Measurements from ENCODE around the gene COQ8A. TPM values are rescaled to one million over a fixed set of nuclear protein-coding genes. Genes with fewer than 3 reads are reported as not detected.

The COQ8A gene
- total and polyA plus RNA-seq, 2 experiments from 2014 or later = 25.2 to 37.4 TPM

DNA sequence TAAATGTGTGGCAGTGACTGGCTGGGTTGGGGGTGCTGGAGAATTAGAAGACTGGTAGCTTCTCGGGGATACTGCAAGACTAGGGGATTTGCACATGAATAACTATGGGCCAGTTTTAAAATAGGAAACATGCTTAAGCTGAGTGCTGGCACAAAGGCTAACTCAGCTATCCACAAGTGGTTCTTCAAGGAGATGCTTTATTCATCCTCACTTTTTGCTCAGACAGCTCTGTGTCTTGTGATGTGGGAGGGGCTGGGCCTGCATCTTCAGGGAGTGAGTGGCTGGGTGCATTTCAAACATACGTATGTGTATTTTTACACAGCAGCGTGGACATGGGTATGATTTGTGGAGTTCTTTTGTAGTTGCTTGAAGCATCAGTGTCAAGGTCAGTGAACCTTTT lies 2.3 kb downstream of the COQ8A start:
- no peak overlapping the region for H2AFZ ChIP-seq
- H3K4me1 ChIP-seq (ENCODE audit: insufficient read depth) = peaks cover 37% of the 10 kb centered on the region
- DNase-seq (ENCODE audit: low spot score) = no peak
- 0 out of 2 replicates have a peak, but pooled peaks cover 5% of the 10 kb centered on the region for H3F3A ChIP-seq (replicated peaks; ENCODE audit: low read depth)
- Mint-ChIP-seq H3K27me3 (ENCODE audit: insufficient read depth, low read depth, poor library complexity) (peaks cover 22% of the 10 kb centered on the region), H3K36me3 (ENCODE audit: low read depth) (peaks cover 3% of the 10 kb centered on the region; the same call in 1 of the 3 replicates), H3K27ac (no peak overlapping the region; the same call in 1 of the 2 replicates), H3K4me1 (peaks cover 65% of the 10 kb centered on the region), H3K4me3 (0 out of 3 replicates have a peak overlapping the region, but pooled peaks have one; percentile 8), H3K9me3 (no peaks in the 10 kb centered on the region; the same call in 2 of the 3 replicates)
- H3K9me2 ChIP-seq (ENCODE audit: insufficient read depth) = no peaks in the 10 kb centered on the region
- ATAC-seq = no peak
- peak overlapping the region; percentile 43 for H3K4me2 ChIP-seq
- H3K27me3 ChIP-seq (ENCODE audit: insufficient read depth) = 0 out of 2 replicates have a peak, but pooled peaks cover 4% of the 10 kb centered on the region
- no peak overlapping the region for H3K27ac ChIP-seq (ENCODE audit: low read depth)
- H4K20me1 ChIP-seq (replicated peaks; ENCODE audit: insufficient read depth) = peaks cover 8% of the 10 kb centered on the region; the same call in 1 of the 2 replicates
- TF ChIP-seq NANOG (IDR thresholded peaks at IDR 0.05; ENCODE audit: borderline replicate concordance) (no peak), POLR2AphosphoS5 (IDR thresholded peaks at IDR 0.05; ENCODE audit: low read depth) (no peak)
- no peak overlapping the region for H3K4me3 ChIP-seq
- H3K79me2 ChIP-seq (replicated peaks; ENCODE audit: insufficient read depth) = peaks cover 60% of the 10 kb centered on the region
- no peaks in the 10 kb centered on the region for H3K36me3 ChIP-seq (ENCODE audit: insufficient read depth)

DNA sequence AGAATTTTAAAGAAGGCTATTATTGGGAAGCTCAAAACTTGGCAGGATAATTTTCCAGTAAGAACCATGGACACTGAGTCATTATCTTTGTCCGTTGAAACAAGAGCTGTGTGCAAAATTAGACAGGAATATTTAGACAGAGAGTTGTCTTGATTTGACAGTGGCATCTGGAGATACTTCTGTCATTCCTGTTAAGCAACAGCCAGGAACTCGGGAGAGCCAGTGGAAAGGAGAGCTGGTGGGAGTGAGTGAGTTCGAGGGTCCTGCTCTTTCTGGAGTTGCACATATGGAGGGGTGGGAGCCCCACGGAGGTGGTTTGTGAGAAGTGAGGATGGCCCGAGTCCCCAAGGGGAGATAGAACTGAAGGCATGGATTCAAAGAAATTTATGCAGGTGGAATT lies 3.1 kb downstream of the COQ8A start:
- H3K36me3 ChIP-seq (ENCODE audit: insufficient read depth) = no peaks in the 10 kb centered on the region
- H3K36me3 Mint-ChIP-seq (ENCODE audit: low read depth) = peaks cover 5% of the 10 kb centered on the region
- peaks cover 3% of the 10 kb centered on the region; the same call in 2 of the 3 replicates for H3K9me3 Mint-ChIP-seq
- ATAC-seq (no peak), DNase-seq (ENCODE audit: low spot score) (no peak)
- no peak overlapping the region; the same call in 2 of the 3 replicates for H3K4me3 Mint-ChIP-seq
- peaks cover 25% of the 10 kb centered on the region for H3K27me3 Mint-ChIP-seq (ENCODE audit: insufficient read depth, low read depth, poor library complexity)
- H3K4me2 ChIP-seq = no peak overlapping the region
- H3K27ac ChIP-seq (ENCODE audit: low read depth) = no peak overlapping the region
- peaks cover 8% of the 10 kb centered on the region; the same call in 1 of the 2 replicates for H4K20me1 ChIP-seq (replicated peaks; ENCODE audit: insufficient read depth)
- H3K4me1 Mint-ChIP-seq = peaks cover 59% of the 10 kb centered on the region
- no peak overlapping the region for H3K4me3 ChIP-seq
- H2AFZ ChIP-seq = no peak overlapping the region
- H3K27ac Mint-ChIP-seq = no peak overlapping the region
- H3K27me3 ChIP-seq (ENCODE audit: insufficient read depth) = 0 out of 2 replicates have a peak, but pooled peaks cover 4% of the 10 kb centered on the region
- H3F3A ChIP-seq (replicated peaks; ENCODE audit: low read depth) = 0 out of 2 replicates have a peak, but pooled peaks cover 5% of the 10 kb centered on the region
- peaks cover 37% of the 10 kb centered on the region for H3K4me1 ChIP-seq (ENCODE audit: insufficient read depth)
- TF ChIP-seq NANOG (IDR thresholded peaks at IDR 0.05; ENCODE audit: borderline replicate concordance) (no peak), EZH2phosphoT487 (IDR thresholded peaks at IDR 0.05; ENCODE audit: unreplicated experiment) (no peak), ZNF114 (CRISPR knock-in tag; IDR thresholded peaks at IDR 0.05) (no peak), POLR2AphosphoS5 (IDR thresholded peaks at IDR 0.05; ENCODE audit: low read depth) (no peak), STAT1 (IDR thresholded peaks at IDR 0.05; ENCODE audit: unreplicated experiment) (no peak)
- TF ChIP-seq, protein P1, sequence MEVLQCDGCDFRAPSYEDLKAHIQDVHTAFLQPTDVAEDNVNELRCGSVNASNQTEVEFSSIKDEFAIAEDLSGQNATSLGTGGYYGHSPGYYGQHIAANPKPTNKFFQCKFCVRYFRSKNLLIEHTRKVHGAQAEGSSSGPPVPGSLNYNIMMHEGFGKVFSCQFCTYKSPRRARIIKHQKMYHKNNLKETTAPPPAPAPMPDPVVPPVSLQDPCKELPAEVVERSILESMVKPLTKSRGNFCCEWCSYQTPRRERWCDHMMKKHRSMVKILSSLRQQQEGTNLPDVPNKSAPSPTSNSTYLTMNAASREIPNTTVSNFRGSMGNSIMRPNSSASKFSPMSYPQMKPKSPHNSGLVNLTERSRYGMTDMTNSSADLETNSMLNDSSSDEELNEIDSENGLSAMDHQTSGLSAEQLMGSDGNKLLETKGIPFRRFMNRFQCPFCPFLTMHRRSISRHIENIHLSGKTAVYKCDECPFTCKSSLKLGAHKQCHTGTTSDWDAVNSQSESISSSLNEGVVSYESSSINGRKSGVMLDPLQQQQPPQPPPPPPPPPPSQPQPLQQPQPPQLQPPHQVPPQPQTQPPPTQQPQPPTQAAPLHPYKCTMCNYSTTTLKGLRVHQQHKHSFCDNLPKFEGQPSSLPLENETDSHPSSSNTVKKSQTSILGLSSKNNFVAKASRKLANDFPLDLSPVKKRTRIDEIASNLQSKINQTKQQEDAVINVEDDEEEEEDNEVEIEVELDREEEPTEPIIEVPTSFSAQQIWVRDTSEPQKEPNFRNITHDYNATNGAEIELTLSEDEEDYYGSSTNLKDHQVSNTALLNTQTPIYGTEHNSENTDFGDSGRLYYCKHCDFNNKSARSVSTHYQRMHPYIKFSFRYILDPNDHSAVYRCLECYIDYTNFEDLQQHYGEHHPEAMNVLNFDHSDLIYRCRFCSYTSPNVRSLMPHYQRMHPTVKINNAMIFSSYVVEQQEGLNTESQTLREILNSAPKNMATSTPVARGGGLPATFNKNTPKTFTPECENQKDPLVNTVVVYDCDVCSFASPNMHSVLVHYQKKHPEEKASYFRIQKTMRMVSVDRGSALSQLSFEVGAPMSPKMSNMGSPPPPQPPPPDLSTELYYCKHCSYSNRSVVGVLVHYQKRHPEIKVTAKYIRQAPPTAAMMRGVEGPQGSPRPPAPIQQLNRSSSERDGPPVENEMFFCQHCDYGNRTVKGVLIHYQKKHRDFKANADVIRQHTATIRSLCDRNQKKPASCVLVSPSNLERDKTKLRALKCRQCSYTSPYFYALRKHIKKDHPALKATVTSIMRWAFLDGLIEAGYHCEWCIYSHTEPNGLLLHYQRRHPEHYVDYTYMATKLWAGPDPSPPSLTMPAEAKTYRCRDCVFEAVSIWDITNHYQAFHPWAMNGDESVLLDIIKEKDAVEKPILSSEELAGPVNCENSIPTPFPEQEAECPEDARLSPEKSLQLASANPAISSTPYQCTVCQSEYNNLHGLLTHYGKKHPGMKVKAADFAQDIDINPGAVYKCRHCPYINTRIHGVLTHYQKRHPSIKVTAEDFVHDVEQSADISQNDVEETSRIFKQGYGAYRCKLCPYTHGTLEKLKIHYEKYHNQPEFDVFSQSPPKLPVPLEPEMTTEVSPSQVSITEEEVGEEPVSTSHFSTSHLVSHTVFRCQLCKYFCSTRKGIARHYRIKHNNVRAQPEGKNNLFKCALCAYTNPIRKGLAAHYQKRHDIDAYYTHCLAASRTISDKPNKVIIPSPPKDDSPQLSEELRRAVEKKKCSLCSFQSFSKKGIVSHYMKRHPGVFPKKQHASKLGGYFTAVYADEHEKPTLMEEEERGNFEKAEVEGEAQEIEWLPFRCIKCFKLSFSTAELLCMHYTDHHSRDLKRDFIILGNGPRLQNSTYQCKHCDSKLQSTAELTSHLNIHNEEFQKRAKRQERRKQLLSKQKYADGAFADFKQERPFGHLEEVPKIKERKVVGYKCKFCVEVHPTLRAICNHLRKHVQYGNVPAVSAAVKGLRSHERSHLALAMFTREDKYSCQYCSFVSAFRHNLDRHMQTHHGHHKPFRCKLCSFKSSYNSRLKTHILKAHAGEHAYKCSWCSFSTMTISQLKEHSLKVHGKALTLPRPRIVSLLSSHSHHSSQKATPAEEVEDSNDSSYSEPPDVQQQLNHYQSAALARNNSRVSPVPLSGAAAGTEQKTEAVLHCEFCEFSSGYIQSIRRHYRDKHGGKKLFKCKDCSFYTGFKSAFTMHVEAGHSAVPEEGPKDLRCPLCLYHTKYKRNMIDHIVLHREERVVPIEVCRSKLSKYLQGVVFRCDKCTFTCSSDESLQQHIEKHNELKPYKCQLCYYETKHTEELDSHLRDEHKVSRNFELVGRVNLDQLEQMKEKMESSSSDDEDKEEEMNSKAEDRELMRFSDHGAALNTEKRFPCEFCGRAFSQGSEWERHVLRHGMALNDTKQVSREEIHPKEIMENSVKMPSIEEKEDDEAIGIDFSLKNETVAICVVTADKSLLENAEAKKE (CRISPR knock-in tag; IDR thresholded peaks at IDR 0.05) = no peak
- H3K79me2 ChIP-seq (replicated peaks; ENCODE audit: insufficient read depth) = peaks cover 67% of the 10 kb centered on the region
- H3K9me2 ChIP-seq (ENCODE audit: insufficient read depth) = no peaks in the 10 kb centered on the region
